Mucosa of stomach (tissue), 1 donor: ENCODE measurements around the gene TMED6.
"Not testable (repeated sequence)": the region's sequence is repeated elsewhere in the genome, so short reads cannot be mapped to it uniquely, and the experiment has no call there.

Experiments used
- H3K27me3 ChIP-seq: one replicate; pipeline ENCODE4 v1.7.0; 2013; ENCODE audit warnings: mild to moderate bottlenecking, low read length; ENCODE audit not compliant: control insufficient read depth, insufficient read depth
- H3K36me3 ChIP-seq: one replicate; pipeline ENCODE4 v1.7.0; 2013; ENCODE audit warnings: low read length; ENCODE audit not compliant: control insufficient read depth, insufficient read depth
- H3K4me1 ChIP-seq: one replicate; pipeline ENCODE4 v1.7.0; 2013; ENCODE audit warnings: mild to moderate bottlenecking, low read length; ENCODE audit not compliant: control insufficient read depth, insufficient read depth
- H3K4me3 ChIP-seq: one replicate; pipeline ENCODE4 v1.7.0; 2013; ENCODE audit warnings: low read length
- H3K9ac ChIP-seq: one replicate; pipeline ENCODE4 v1.7.0; 2013; ENCODE audit warnings: mild to moderate bottlenecking, low read length, moderate library complexity
- H3K9me3 ChIP-seq: one replicate; pipeline ENCODE4 v1.7.0; 2013; ENCODE audit warnings: mild to moderate bottlenecking, low read length, moderate library complexity; ENCODE audit not compliant: control insufficient read depth
- donor health status: Pancreatic carcinoma.

The TMED6 gene

GRCh38 chr16:69309316-69309715 is 42.3 kb downstream of the TMED6 start:
- H3K9me3 ChIP-seq, result no peaks in the 10 kb centered on the region
- H3K4me1 ChIP-seq, result peaks cover 4% of the 10 kb centered on the region
- no peak overlapping the region for H3K9ac ChIP-seq
- no peaks in the 10 kb centered on the region for H3K27me3 ChIP-seq
- no peaks in the 10 kb centered on the region for H3K36me3 ChIP-seq
- H3K4me3 ChIP-seq, result no peak overlapping the region

DNA sequence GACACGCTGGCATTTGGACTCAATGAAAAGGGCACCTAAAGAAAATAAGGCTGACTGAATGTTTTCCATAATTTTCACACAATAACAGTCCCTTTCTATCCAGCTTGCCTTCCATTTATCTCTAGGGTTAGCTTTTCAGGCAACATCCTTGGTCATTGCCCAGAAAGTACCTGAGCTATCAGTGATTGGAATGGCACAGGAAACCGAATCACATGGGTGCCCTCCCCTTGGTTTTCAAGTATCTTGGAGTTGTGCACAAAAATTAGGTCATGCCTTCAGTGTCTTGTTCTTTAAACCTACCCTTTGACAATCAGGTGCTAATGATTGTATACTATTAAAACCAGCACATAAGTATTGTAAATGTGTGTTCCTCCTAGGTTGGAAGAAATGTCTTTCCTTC is 43.7 kb downstream of the TMED6 start:
- no peaks in the 10 kb centered on the region for H3K27me3 ChIP-seq
- peaks cover 4% of the 10 kb centered on the region for H3K4me1 ChIP-seq
- H3K36me3 ChIP-seq, result no peaks in the 10 kb centered on the region
- H3K9ac ChIP-seq, result no peak overlapping the region
- no peak overlapping the region for H3K4me3 ChIP-seq
- no peaks in the 10 kb centered on the region for H3K9me3 ChIP-seq

DNA sequence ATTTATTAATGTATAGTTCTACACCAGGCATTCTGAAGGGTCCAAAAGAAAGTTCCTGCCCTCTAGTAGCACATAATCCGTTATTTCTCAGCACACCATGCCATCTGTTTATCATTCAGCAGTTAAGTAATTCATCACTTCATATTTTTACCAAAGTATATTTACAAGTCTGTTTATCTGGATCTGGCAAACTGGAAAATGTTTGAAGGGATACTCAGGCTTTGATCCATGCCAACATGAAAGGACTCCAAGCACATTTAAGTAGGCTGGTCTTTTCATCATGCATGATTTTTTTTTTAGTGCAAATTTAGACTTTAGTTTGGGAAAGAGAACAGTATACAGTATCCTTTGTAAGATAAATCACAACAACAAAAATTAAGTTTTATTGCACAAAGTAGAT is 44.5 kb downstream of the TMED6 start:
- H3K27me3 ChIP-seq, result no peaks in the 10 kb centered on the region
- H3K4me1 ChIP-seq, result peaks cover 2% of the 10 kb centered on the region
- no peaks in the 10 kb centered on the region for H3K9me3 ChIP-seq
- H3K36me3 ChIP-seq, result no peaks in the 10 kb centered on the region
- H3K9ac ChIP-seq, result no peak overlapping the region
- H3K4me3 ChIP-seq, result no peak overlapping the region

GRCh38 chr16:69306031-69306430 is 45.6 kb downstream of the TMED6 start:
- Histone ChIP-seq H3K9ac (no peak overlapping the region), H3K27me3 (no peaks in the 10 kb centered on the region), H3K4me1 (no peaks in the 10 kb centered on the region), H3K36me3 (no peaks in the 10 kb centered on the region), H3K9me3 (no peaks in the 10 kb centered on the region), H3K4me3 (no peak overlapping the region)

DNA sequence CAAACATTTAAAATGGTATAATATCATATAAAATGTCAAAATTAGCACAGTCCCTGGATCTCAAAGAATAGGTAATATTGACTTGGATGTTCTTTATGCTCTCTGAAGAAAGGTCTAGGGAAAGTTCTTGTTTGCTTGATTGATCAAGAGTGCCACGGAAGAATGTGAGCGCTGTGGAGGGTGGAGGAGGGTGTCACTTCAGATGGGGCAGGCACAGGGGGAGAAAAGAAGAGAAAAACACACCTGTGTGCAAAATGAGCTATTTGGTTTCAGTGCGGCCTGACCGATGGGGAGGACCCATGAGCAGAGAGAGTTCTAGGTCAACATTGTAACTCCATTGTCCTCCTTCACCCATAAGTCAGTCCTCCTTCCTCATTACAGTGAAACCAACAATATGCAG is 49.3 kb downstream of the TMED6 start:
- H3K4me3 ChIP-seq, result no peak overlapping the region
- H3K27me3 ChIP-seq, result no peaks in the 10 kb centered on the region
- H3K9me3 ChIP-seq, result no peaks in the 10 kb centered on the region
- H3K9ac ChIP-seq, result no peak overlapping the region
- no peaks in the 10 kb centered on the region for H3K4me1 ChIP-seq
- H3K36me3 ChIP-seq, result no peaks in the 10 kb centered on the region

GRCh38 chr16:69301861-69302260 is 49.7 kb downstream of the TMED6 start:
- Histone ChIP-seq H3K27me3 (no peaks in the 10 kb centered on the region), H3K36me3 (no peaks in the 10 kb centered on the region), H3K4me1 (no peaks in the 10 kb centered on the region)

GRCh38 chr16:69301187-69301586 is 50.4 kb downstream of the TMED6 start:
- Histone ChIP-seq H3K9ac (no peak overlapping the region), H3K4me1 (no peaks in the 10 kb centered on the region), H3K36me3 (no peaks in the 10 kb centered on the region), H3K9me3 (no peaks in the 10 kb centered on the region), H3K27me3 (no peaks in the 10 kb centered on the region), H3K4me3 (no peak overlapping the region)

More at GRCh38 chr16:69301861-69302260, 49.7 kb downstream of the TMED6 start:
- Histone ChIP-seq H3K9me3 (no peaks in the 10 kb centered on the region), H3K9ac (no peak overlapping the region), H3K4me3 (no peak overlapping the region)

DNA sequence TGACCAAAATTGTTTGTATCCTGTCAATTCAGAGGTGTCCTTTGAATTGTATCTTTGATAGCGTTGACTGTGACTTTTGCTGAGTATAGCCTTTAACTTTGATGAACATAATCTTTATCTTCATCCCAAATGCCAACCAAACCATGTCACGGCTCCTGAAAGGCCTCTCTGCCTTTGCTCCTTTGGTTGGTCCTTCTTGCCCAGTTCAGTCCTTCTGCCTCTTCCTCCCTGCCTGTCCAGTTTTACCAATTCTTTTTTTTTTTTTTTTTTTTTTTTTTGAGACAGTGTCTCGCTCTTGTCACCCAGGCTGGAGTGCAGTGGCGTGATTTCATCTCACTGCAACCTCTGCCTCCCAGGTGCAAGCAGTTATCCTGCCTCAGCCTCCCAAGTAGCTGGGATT is 53.3 kb downstream of the TMED6 start:
- Histone ChIP-seq H3K4me3 (no peak overlapping the region), H3K27me3 (no peaks in the 10 kb centered on the region), H3K36me3 (no peaks in the 10 kb centered on the region), H3K4me1 (no peaks in the 10 kb centered on the region), H3K9ac (no peak overlapping the region), H3K9me3 (no peaks in the 10 kb centered on the region)

GRCh38 chr16:69296771-69297170 is 54.8 kb downstream of the TMED6 start:
- H3K4me3 ChIP-seq, H3K27me3 ChIP-seq, H3K4me1 ChIP-seq, H3K9me3 ChIP-seq, H3K9ac ChIP-seq, H3K36me3 ChIP-seq: not testable (repeated sequence)

DNA sequence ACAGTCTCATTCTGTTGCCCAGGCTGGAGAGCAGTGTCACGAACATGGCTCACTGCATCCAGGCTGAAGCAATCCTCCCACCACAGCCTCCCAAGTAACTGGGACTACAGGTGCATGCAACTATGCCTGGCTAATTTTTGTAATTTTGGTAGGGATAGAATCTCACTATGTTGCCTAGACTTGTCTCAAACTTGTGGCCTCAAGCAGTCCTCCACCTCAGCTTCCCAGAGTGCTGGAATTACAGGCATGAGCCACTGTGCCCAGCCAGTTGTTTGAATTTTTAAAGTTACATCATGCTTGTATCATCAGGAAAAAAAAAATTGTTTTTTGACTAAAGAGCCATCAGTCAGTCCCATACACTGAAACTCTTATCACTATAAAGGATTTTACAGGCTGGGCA is 57.5 kb downstream of the TMED6 start:
- Histone ChIP-seq H3K9ac (no peak overlapping the region), H3K9me3 (no peaks in the 10 kb centered on the region), H3K36me3 (no peaks in the 10 kb centered on the region), H3K4me1 (no peaks in the 10 kb centered on the region), H3K27me3 (no peaks in the 10 kb centered on the region), H3K4me3 (no peak overlapping the region)

DNA sequence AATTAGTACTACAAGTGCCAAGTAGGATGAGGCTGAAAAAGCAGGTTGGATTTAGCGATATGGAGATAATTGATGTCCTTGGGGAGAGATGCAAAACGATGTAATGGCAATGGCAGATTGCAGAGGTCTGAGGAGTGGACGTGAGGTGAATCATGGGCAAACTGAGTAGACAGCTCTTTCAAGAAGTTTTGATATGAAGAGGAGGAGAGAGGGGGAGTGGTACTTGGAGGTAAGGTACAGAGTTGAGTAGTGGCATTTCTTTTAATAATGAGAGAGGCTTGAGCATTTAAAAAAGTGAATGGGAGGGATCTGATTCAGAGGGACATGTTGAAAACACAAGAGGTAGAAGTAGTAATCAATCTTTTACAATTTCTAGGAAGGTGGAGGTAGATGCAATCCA is 58.2 kb downstream of the TMED6 start:
- no peaks in the 10 kb centered on the region for H3K36me3 ChIP-seq
- no peak overlapping the region for H3K4me3 ChIP-seq
- no peak overlapping the region for H3K9ac ChIP-seq
- no peaks in the 10 kb centered on the region for H3K9me3 ChIP-seq
- H3K27me3 ChIP-seq, result no peaks in the 10 kb centered on the region
- H3K4me1 ChIP-seq, result no peaks in the 10 kb centered on the region
